Activated CD4-positive, alpha-beta T cell treated with anti-CD3 and anti-CD28 coated beads for 48 hours (primary cell): Measurements from ENCODE around the gene FH.

Source experiments
- DNase-seq: peaks from one replicate; pipeline ENCODE4 v3.0.0-alpha.2; 2020

FH gene

DNA sequence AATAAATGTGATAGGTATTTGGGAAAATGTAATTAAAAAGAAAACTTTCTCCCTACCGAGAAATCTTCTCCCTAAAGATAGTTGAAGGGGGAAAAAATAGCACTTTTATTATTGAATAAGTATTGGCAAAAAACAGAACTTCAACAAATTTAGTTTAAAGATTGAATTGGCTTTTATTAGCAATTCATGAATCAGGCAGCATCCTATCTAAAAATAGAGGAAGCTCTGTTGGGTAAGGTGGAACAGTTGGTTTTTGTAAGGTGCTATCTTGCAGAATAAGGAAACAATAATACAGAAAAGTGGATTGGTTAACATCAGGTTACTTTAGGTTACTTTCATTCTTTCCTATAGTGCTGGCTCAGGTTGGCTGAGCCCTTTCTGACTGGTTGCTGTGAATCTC lies 62.8 kb downstream of the FH start:
- DNase-seq, result no peak

DNA sequence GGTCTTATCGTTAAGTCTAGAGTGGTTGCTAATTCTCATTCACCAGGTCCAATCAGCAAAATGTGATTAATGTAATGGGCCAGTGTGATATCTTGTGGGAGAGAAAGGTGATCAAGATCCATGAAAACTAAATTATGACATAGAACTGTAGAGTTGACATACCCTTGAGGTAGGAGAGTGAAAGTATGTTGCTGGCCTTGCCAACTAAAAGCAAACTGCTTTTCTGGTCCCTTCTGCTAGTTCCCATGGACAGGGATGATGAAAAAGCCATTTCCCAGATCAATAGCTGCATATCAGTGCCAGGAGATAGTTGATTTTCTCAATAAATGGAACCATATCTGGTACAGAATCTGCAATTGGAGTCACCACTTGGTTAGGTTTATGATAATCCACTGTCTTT lies 65.8 kb downstream of the FH start:
- DNase-seq, result no peak

- no peak for DNase-seq
These were observed 67.6 kb downstream of the FH start for GRCh38 chr1:241451956-241452355.
